NB4 (cell line): ENCODE data around the gene VRK3.

ENCODE experiments used
- CTCF ChIP-seq: IDR thresholded peaks from one replicate; pipeline ENCODE4 v1.5.1; 2012; ENCODE audit warnings: low read depth, low read length
- MYC ChIP-seq: IDR thresholded peaks from 2 replicates; pipeline ENCODE4 v1.6.1; 2011; ENCODE audit warnings: low read depth, low read length

GRCh38 chr19:49957262-49957915 lies 67.8 kb downstream of the VRK3 start:
- no peak for TF ChIP-seq CTCF
- no peak for TF ChIP-seq MYC
